Calu3 (cell line): Measurements from ENCODE around the gene P2RX3. TPM values are rescaled to one million over a fixed set of nuclear protein-coding genes. Genes with fewer than 3 reads are reported as not detected.

Experiments used
- BruUV-seq: library from RNA; stranded (reverse); fragments of 400-500 nt; replicated peaks from 2 replicates; lab custom pipeline; 2021; lab: Mats Ljungman, UMichigan
- CTCF ChIA-PET: fragments of 300-600 bp; sonication (Branson Sonifier 250); formaldehyde crosslinking; loops from one replicate; lab custom pipeline; 2022; ENCODE audit warnings: antibody characterized with exemption; lab: Charles Lee
- DNase-seq: peaks from one replicate; pipeline ENCODE4 v3.0.0; 2022
- H3K27ac Mint-ChIP-seq: one replicate; pipeline ENCODE4 v1.8.0; 2022; ENCODE audit warnings: mixed read lengths; ENCODE audit not compliant: unreplicated experiment
- H3K27me3 Mint-ChIP-seq: one replicate; pipeline ENCODE4 v1.8.0; 2022; ENCODE audit warnings: mixed read lengths; ENCODE audit not compliant: unreplicated experiment
- H3K36me3 Mint-ChIP-seq: one replicate; pipeline ENCODE4 v1.8.0; 2022; ENCODE audit warnings: mild to moderate bottlenecking, moderate library complexity, mixed read lengths; ENCODE audit not compliant: insufficient read depth, unreplicated experiment
- H3K4me1 Mint-ChIP-seq: one replicate; pipeline ENCODE4 v1.8.0; 2022; ENCODE audit warnings: mild to moderate bottlenecking, low read depth, mixed read lengths; ENCODE audit not compliant: unreplicated experiment
- H3K4me3 Mint-ChIP-seq: one replicate; pipeline ENCODE4 v1.8.0; 2022; ENCODE audit warnings: mild to moderate bottlenecking, low read depth, moderate library complexity, mixed read lengths; ENCODE audit not compliant: unreplicated experiment
- H3K9me3 Mint-ChIP-seq: one replicate; pipeline ENCODE4 v1.8.0; 2022; ENCODE audit warnings: low read depth, mixed read lengths; ENCODE audit not compliant: unreplicated experiment
- CTCF ChIP-seq: fragments of 200-600 bp; IDR thresholded peaks from one replicate; pipeline ENCODE4 v1.8.0; 2022; ENCODE audit warnings: antibody characterized with exemption; ENCODE audit not compliant: unreplicated experiment
- intact Hi-C: fragments of 100-400 bp; cut with micrococcal nuclease; formaldehyde crosslinking; loops from one replicate; pipeline ENCODE4 v1.10.0; 2022; ENCODE audit not compliant: unreplicated experiment
- total RNA-seq: library from RNA; stranded (reverse); gene quantifications from 2 replicates; pipeline ENCODE4 v1.2.3, GENCODE V29; 2022

The P2RX3 gene
- total RNA-seq, 1 experiment from 2014 or later, result not detected

- DNase-seq, result no peak
- intact Hi-C loops, result no loop called here
- Mint-ChIP-seq H3K27me3 (no peaks in the 10 kb centered on the region), H3K4me3 (peak overlapping the region; percentile 81), H3K36me3 (peaks cover 47% of the 10 kb centered on the region), H3K27ac (peak overlapping the region; percentile 66), H3K4me1 (peaks cover 40% of the 10 kb centered on the region), H3K9me3 (no peaks in the 10 kb centered on the region)
- CTCF ChIA-PET, result interaction anchor here (1.3 to 2.9 kb wide), 2 partner anchors 9 to 23 kb away, joined by 3 to 17 read pairs; partner anchors contain the start of gene SSRP1
- no peak for TF ChIP-seq CTCF
- BruUV-seq, result no TSS peak
Observed at GRCh38 chr11:57312511-57313021, 25.6 kb upstream of the P2RX3 start.

- no peak for DNase-seq
- Mint-ChIP-seq H3K4me1 (peaks cover 33% of the 10 kb centered on the region), H3K27me3 (no peaks in the 10 kb centered on the region), H3K27ac (peak overlapping the region; percentile 66), H3K4me3 (no peak overlapping the region), H3K36me3 (peaks cover 41% of the 10 kb centered on the region), H3K9me3 (no peaks in the 10 kb centered on the region)
- CTCF ChIA-PET, result interaction anchor here (0.6 to 2.9 kb wide), 2 partner anchors 9 to 63 kb away, joined by 3 to 17 read pairs; no protein-coding TSS in a partner anchor
- no TSS peak for BruUV-seq
- no peak for TF ChIP-seq CTCF
- intact Hi-C loops, result no loop called here
Observed at GRCh38 chr11:57313071-57313787, 24.9 kb upstream of the P2RX3 start.

- no peak overlapping the region for H3K4me3 Mint-ChIP-seq
- peaks cover 36% of the 10 kb centered on the region for H3K36me3 Mint-ChIP-seq
- no peak overlapping the region for H3K27ac Mint-ChIP-seq
- no peak for DNase-seq
- no peaks in the 10 kb centered on the region for H3K9me3 Mint-ChIP-seq
- intact Hi-C loops, result no loop called here
- no peak for TF ChIP-seq CTCF
- peaks cover 28% of the 10 kb centered on the region for H3K4me1 Mint-ChIP-seq
- H3K27me3 Mint-ChIP-seq, result no peaks in the 10 kb centered on the region
- BruUV-seq, result no TSS peak
- CTCF ChIA-PET, result interaction anchor here (0.6 to 2.9 kb wide), 2 partner anchors 8 to 64 kb away, joined by 3 to 17 read pairs; no protein-coding TSS in a partner anchor
Observed at GRCh38 chr11:57313788-57314135, 24.4 kb upstream of the P2RX3 start.

GRCh38 chr11:57314221-57314973 lies 23.8 kb upstream of the P2RX3 start:
- H3K27me3 Mint-ChIP-seq, result no peaks in the 10 kb centered on the region
- intact Hi-C loops, result no loop called here
- no peaks in the 10 kb centered on the region for H3K9me3 Mint-ChIP-seq
- no TSS peak for BruUV-seq
- H3K27ac Mint-ChIP-seq, result no peak overlapping the region
- peaks cover 36% of the 10 kb centered on the region for H3K36me3 Mint-ChIP-seq
- peaks cover 22% of the 10 kb centered on the region for H3K4me1 Mint-ChIP-seq
- CTCF ChIA-PET, result no interaction called here
- TF ChIP-seq CTCF, result no peak
- no peak for DNase-seq
- H3K4me3 Mint-ChIP-seq, result no peak overlapping the region
